PC-3 (cell line): ENCODE results near the gene PCDH1. TPM values are rescaled to one million over a fixed set of nuclear protein-coding genes. Genes with fewer than 3 reads are reported as not detected.

ENCODE experiments used
- ATAC-seq: fragments of 200-7000 bp; cut with Tn5 transposase; 2 replicates; pipeline ENCODE4 v1.9.1; 2020; ENCODE audit warnings: mild to moderate bottlenecking, moderate library complexity
- BruUV-seq: library from RNA; stranded (reverse); fragments of 400-500 nt; replicated peaks from 2 replicates; lab custom pipeline; 2021; lab: Mats Ljungman, UMichigan
- CTCF ChIA-PET: fragments of 300-600 bp; sonication (Branson Sonifier 250); formaldehyde crosslinking; loops from one replicate; lab custom pipeline; 2022; ENCODE audit warnings: antibody characterized with exemption; lab: Charles Lee
- POLR2A ChIA-PET: fragments of 300-600 bp; sonication (Branson Sonifier 250); formaldehyde crosslinking; loops from one replicate; lab custom pipeline; 2022; ENCODE audit warnings: antibody characterized with exemption; ENCODE audit not compliant: unreplicated experiment; lab: Charles Lee
- DNase-seq: peaks from one replicate; pipeline ENCODE4 v3.0.0-alpha.2; 2015
- H2AFZ ChIP-seq: fragments of 300-600 bp; sonication (generic); 2 replicates; pipeline ENCODE4 v1.6.0; 2016; ENCODE audit warnings: antibody characterized with exemption, low read length
- H3F3A ChIP-seq: fragments of 300-600 bp; sonication (generic); one replicate; pipeline ENCODE4 v1.6.0; 2017; ENCODE audit warnings: antibody characterized with exemption, low read length, control low read depth, mild to moderate bottlenecking; ENCODE audit not compliant: unreplicated experiment
- H3K27ac ChIP-seq: fragments of 300-600 bp; sonication (generic); 2 replicates; pipeline ENCODE4 v1.5.1; 2016; ENCODE audit warnings: mild to moderate bottlenecking, low read length
- H3K27me3 ChIP-seq: fragments of 300-600 bp; sonication (generic); 2 replicates; pipeline ENCODE4 v1.6.1; 2016; ENCODE audit warnings: low read length, mixed read lengths
- H3K36me3 ChIP-seq: fragments of 300-600 bp; sonication (generic); 2 replicates; pipeline ENCODE4 v1.6.1; 2016; ENCODE audit warnings: low read depth, mixed run types, low read length, mixed read lengths
- H3K4me1 ChIP-seq: fragments of 300-600 bp; sonication (generic); 2 replicates; pipeline ENCODE4 v1.5.1; 2016; ENCODE audit warnings: low read length; ENCODE audit not compliant: insufficient read depth
- H3K4me2 ChIP-seq: fragments of 300-600 bp; sonication (generic); 2 replicates; pipeline ENCODE4 v1.6.0; 2016; ENCODE audit warnings: low read length
- H3K4me3 ChIP-seq: fragments of 300-600 bp; sonication (generic); 2 replicates; pipeline ENCODE4 v1.5.1; 2016; ENCODE audit warnings: mild to moderate bottlenecking, low read length, mixed read lengths
- H3K79me2 ChIP-seq: fragments of 300-600 bp; sonication (generic); 2 replicates; pipeline ENCODE4 v1.6.1; 2017; ENCODE audit warnings: low read length, mixed read lengths
- H3K9ac ChIP-seq: fragments of 300-600 bp; sonication (generic); 2 replicates; pipeline ENCODE4 v1.6.0; 2016; ENCODE audit warnings: mild to moderate bottlenecking, low read length
- H3K9me2 ChIP-seq: fragments of 300-600 bp; sonication (generic); replicated peaks from 2 replicates; pipeline ENCODE4 v1.6.1; 2016; ENCODE audit warnings: mixed run types, low read length, mixed read lengths
- H3K9me3 ChIP-seq: fragments of 300-600 bp; sonication (generic); 2 replicates; pipeline ENCODE4 v1.6.1; 2016; ENCODE audit warnings: low read length, mixed read lengths
- H4K20me1 ChIP-seq: fragments of 300-600 bp; sonication (generic); 2 replicates; pipeline ENCODE4 v1.6.1; 2016; ENCODE audit warnings: low read length, mixed read lengths
- EZH2 ChIP-seq: fragments of 300-600 bp; sonication (generic); IDR thresholded peaks from one replicate; pipeline ENCODE4 v1.6.1; 2017; ENCODE audit warnings: antibody characterized with exemption, mild to moderate bottlenecking, low read length; ENCODE audit not compliant: unreplicated experiment
- EZH2phosphoT487 ChIP-seq: fragments of 300-600 bp; sonication (generic); IDR thresholded peaks from 2 replicates; pipeline ENCODE4 v1.6.1; 2018; ENCODE audit warnings: mild to moderate bottlenecking, antibody characterized with exemption, low read length, borderline replicate concordance
- intact Hi-C: fragments of 100-400 bp; cut with micrococcal nuclease; formaldehyde crosslinking; loops from 2 replicates; pipeline ENCODE4 v1.9.0; 2023
- total RNA-seq: library from RNA; depleted of rRNA; stranded (reverse); fragments of >200 nt; gene quantifications from 2 replicates; pipeline ENCODE4 v1.2.3, GENCODE V29; 2014; rRNA removed
- TF ChIP-seq, protein P1 (sequence below): fragments of 300-600 bp; sonication (generic); conservative IDR thresholded peaks from 2 replicates; pipeline ENCODE4 v1.5.1; 2017; ENCODE audit warnings: antibody characterized with exemption, low read depth, mild to moderate bottlenecking, low read length

The PCDH1 gene
- total RNA-seq, 1 experiment from 2014 or later, result 55.8 TPM

DNA sequence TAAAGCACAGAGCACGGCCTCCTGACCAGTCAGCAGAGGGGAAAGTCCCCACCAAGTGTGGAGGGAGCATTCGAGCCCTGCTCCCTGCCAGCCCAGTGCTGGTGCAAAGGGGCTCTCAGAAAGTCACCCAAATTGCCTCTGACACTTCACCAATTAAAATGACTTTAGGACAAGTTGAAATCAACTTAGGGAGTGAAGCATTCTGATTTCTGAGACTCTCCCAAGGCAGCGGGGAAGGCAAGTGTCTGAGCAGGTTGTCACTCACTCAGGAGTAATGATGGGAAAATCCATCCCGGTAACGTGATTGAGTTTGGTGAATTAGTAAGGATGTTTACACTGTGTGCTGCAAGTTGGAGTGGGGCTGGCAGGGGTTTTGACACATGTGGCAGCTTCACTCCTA is 73.7 kb downstream of the PCDH1 start:
- TF ChIP-seq, protein P1, sequence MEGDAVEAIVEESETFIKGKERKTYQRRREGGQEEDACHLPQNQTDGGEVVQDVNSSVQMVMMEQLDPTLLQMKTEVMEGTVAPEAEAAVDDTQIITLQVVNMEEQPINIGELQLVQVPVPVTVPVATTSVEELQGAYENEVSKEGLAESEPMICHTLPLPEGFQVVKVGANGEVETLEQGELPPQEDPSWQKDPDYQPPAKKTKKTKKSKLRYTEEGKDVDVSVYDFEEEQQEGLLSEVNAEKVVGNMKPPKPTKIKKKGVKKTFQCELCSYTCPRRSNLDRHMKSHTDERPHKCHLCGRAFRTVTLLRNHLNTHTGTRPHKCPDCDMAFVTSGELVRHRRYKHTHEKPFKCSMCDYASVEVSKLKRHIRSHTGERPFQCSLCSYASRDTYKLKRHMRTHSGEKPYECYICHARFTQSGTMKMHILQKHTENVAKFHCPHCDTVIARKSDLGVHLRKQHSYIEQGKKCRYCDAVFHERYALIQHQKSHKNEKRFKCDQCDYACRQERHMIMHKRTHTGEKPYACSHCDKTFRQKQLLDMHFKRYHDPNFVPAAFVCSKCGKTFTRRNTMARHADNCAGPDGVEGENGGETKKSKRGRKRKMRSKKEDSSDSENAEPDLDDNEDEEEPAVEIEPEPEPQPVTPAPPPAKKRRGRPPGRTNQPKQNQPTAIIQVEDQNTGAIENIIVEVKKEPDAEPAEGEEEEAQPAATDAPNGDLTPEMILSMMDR, result no peak
- TF ChIP-seq EZH2phosphoT487 (no peak), EZH2 (no peak)
- Histone ChIP-seq H3K9ac (no peak overlapping the region), H3K4me1 (no peaks in the 10 kb centered on the region), H3F3A (no peaks in the 10 kb centered on the region), H3K4me3 (no peak overlapping the region), H3K4me2 (no peak overlapping the region), H3K9me3 (no peaks in the 10 kb centered on the region), H2AFZ (no peak overlapping the region), H3K79me2 (no peaks in the 10 kb centered on the region), H4K20me1 (no peaks in the 10 kb centered on the region), H3K27ac (no peak overlapping the region), H3K9me2 (no peaks in the 10 kb centered on the region), H3K36me3 (no peaks in the 10 kb centered on the region), H3K27me3 (no peaks in the 10 kb centered on the region)
- ATAC-seq (no peak), DNase-seq (no peak)
- intact Hi-C loops, result no loop called here
- CTCF ChIA-PET, result no interaction called here
- BruUV-seq, result no TSS peak
- POLR2A ChIA-PET, result interaction anchor here (0.5 kb wide), 1 partner anchor 119 kb away, joined by 3 read pairs; the partner anchor contains the start of gene DELE1

Other genes with a start within 250 kb of the PCDH1 start
- gene HDAC3, start 241.6 kb downstream of the PCDH1 start, total RNA-seq, result 66.8 and 82.9 TPM in 2 replicates
- gene RELL2, start 241.4 kb downstream of the PCDH1 start, total RNA-seq, result 4.1 and 5.6 TPM in 2 replicates
- 17.2 and 22.7 TPM in 2 replicates for gene FCHSD1, start 227.0 kb downstream of the PCDH1 start, total RNA-seq
- gene ARAP3, start 196.2 kb downstream of the PCDH1 start, total RNA-seq, result 7.1 and 14.2 TPM in 2 replicates
- gene DELE1, start 45.5 kb upstream of the PCDH1 start, total RNA-seq, result 46.6 and 58.9 TPM in 2 replicates
- gene PCDH12, start 79.8 kb upstream of the PCDH1 start, total RNA-seq, result 0.15 TPM in 1 of 2 replicates, not detected in the other
- gene RNF14, start 90.7 kb upstream of the PCDH1 start, total RNA-seq, result 32.1 and 49.8 TPM in 2 replicates
- gene GNPDA1, start 134.6 kb upstream of the PCDH1 start, total RNA-seq, result 34.7 and 36.1 TPM in 2 replicates
- 33.5 and 38.2 TPM in 2 replicates for gene NDFIP1, start 230.4 kb upstream of the PCDH1 start, total RNA-seq